H9 (cell line): ENCODE results near the gene TRIM2. TPM values are rescaled to one million over a fixed set of nuclear protein-coding genes. Genes with fewer than 3 reads are reported as not detected.

Source experiments
- DNase-seq: peaks from one replicate; pipeline ENCODE4 v3.0.0-alpha.2; 2017
- H2AFZ ChIP-seq: one replicate; pipeline ENCODE4 v1.6.1; 2013; ENCODE audit warnings: mild to moderate bottlenecking, low read length, control low read depth, moderate library complexity
- H2AK5ac ChIP-seq: 2 replicates; pipeline ENCODE4 v1.6.1; 2013; ENCODE audit warnings: low read length, control low read depth, mixed read lengths; ENCODE audit not compliant: insufficient read length
- H2BK120ac ChIP-seq: one replicate; pipeline ENCODE4 v1.6.1; 2013; ENCODE audit warnings: low read depth, mild to moderate bottlenecking, low read length, control low read depth, inconsistent platforms; ENCODE audit not compliant: poor library complexity, severe bottlenecking
- H2BK12ac ChIP-seq: 2 replicates; pipeline ENCODE4 v1.6.1; 2013; ENCODE audit warnings: low read length, control low read depth, mixed read lengths, low read depth; ENCODE audit not compliant: insufficient read length
- H2BK15ac ChIP-seq: 2 replicates; pipeline ENCODE4 v1.6.1; 2013; ENCODE audit warnings: low read depth, low read length, control low read depth
- H2BK20ac ChIP-seq: one replicate; pipeline ENCODE4 v1.6.1; 2013; ENCODE audit warnings: low read depth, mild to moderate bottlenecking, low read length, control low read depth, inconsistent platforms; ENCODE audit not compliant: poor library complexity, severe bottlenecking
- H2BK5ac ChIP-seq: 2 replicates; pipeline ENCODE4 v1.6.1; 2013; ENCODE audit warnings: low read length, control low read depth, mixed read lengths; ENCODE audit not compliant: insufficient read length
- H3K14ac ChIP-seq: 2 replicates; pipeline ENCODE4 v1.6.1; 2013; ENCODE audit warnings: low read length, control low read depth; ENCODE audit not compliant: insufficient read depth
- H3K18ac ChIP-seq: 2 replicates; pipeline ENCODE4 v1.6.1; 2013; ENCODE audit warnings: low read depth, mild to moderate bottlenecking, mixed read lengths, low read length, control low read depth; ENCODE audit not compliant: insufficient read length
- H3K23ac ChIP-seq: 2 replicates; pipeline ENCODE4 v1.6.1; 2013; ENCODE audit warnings: low read length, control low read depth, mixed read lengths, low read depth; ENCODE audit not compliant: insufficient read length
- H3K23me2 ChIP-seq: 2 replicates; pipeline ENCODE4 v1.6.1; 2013; ENCODE audit warnings: low read depth, mild to moderate bottlenecking, mixed read lengths, low read length, control low read depth; ENCODE audit not compliant: insufficient read length, poor library complexity, severe bottlenecking
- H3K27ac ChIP-seq: 2 replicates; pipeline ENCODE4 v1.5.1; 2013; ENCODE audit warnings: low read length, control low read depth, mixed read lengths, low read depth; ENCODE audit not compliant: insufficient read length
- H3K27me3 ChIP-seq: 2 replicates; pipeline ENCODE4 v1.6.1; 2013; ENCODE audit warnings: low read length, control low read depth, inconsistent platforms; ENCODE audit not compliant: insufficient read depth
- H3K4ac ChIP-seq: 2 replicates; pipeline ENCODE4 v1.6.1; 2013; ENCODE audit warnings: low read depth, mild to moderate bottlenecking, control low read depth, inconsistent platforms, low read length, moderate library complexity
- H3K4me1 ChIP-seq: 2 replicates; pipeline ENCODE4 v1.6.1; 2013; ENCODE audit warnings: low read length, control low read depth, inconsistent platforms; ENCODE audit not compliant: insufficient read depth
- H3K4me2 ChIP-seq: 2 replicates; pipeline ENCODE4 v1.6.1; 2013; ENCODE audit warnings: low read length, control low read depth, mixed read lengths; ENCODE audit not compliant: insufficient read length, insufficient read depth
- H3K56ac ChIP-seq: 2 replicates; pipeline ENCODE4 v1.6.1; 2013; ENCODE audit warnings: low read depth, mild to moderate bottlenecking, mixed read lengths, low read length, control low read depth; ENCODE audit not compliant: insufficient read length
- H3K79me1 ChIP-seq: 2 replicates; pipeline ENCODE4 v1.6.1; 2013; ENCODE audit warnings: low read depth, mild to moderate bottlenecking, moderate library complexity, low read length, control low read depth, inconsistent platforms; ENCODE audit not compliant: insufficient read depth, poor library complexity, severe bottlenecking
- H3K79me2 ChIP-seq: 2 replicates; pipeline ENCODE4 v1.6.1; 2013; ENCODE audit warnings: low read length, control low read depth, inconsistent platforms; ENCODE audit not compliant: insufficient read depth
- H3K9ac ChIP-seq: 2 replicates; pipeline ENCODE4 v1.6.1; 2013; ENCODE audit warnings: low read length, control low read depth, mixed read lengths; ENCODE audit not compliant: insufficient read length; ENCODE audit errors: extremely low read depth
- H3K9me3 ChIP-seq: one replicate; pipeline ENCODE4 v1.6.1; 2013; ENCODE audit warnings: low read depth, low read length, inconsistent platforms; ENCODE audit not compliant: control insufficient read depth
- H3T11ph ChIP-seq: one replicate; pipeline ENCODE4 v1.6.1; 2013; ENCODE audit warnings: mild to moderate bottlenecking, low read length, control low read depth, inconsistent platforms
- H4K20me1 ChIP-seq: one replicate; pipeline ENCODE4 v1.6.1; 2013; ENCODE audit not compliant: control insufficient read depth, insufficient read length, insufficient read depth
- H4K5ac ChIP-seq: 2 replicates; pipeline ENCODE4 v1.6.1; 2013; ENCODE audit warnings: low read depth, mild to moderate bottlenecking, mixed read lengths, low read length, control low read depth; ENCODE audit not compliant: insufficient read length
- H4K8ac ChIP-seq: replicated peaks from 2 replicates; pipeline ENCODE4 v1.6.1; 2013; ENCODE audit warnings: low read length, control low read depth, mixed read lengths, low read depth; ENCODE audit not compliant: insufficient read length
- H4K91ac ChIP-seq: 2 replicates; pipeline ENCODE4 v1.6.1; 2013; ENCODE audit warnings: low read depth, mild to moderate bottlenecking, moderate library complexity, mixed read lengths, low read length, control low read depth; ENCODE audit not compliant: insufficient read length
- H3K27ac Mint-ChIP-seq, 3 experiments: 2 replicates in 2 of 3; 3 replicates in 1 of 3; pipeline ENCODE4 v1.8.0; 2020 to 2021; ENCODE audit warnings: mixed read lengths in 3 of 3, mild to moderate bottlenecking in 1 of 3, moderate library complexity in 1 of 3
- H3K27me3 Mint-ChIP-seq: 2 replicates; pipeline ENCODE4 v1.8.0; 2021; ENCODE audit warnings: low read depth, mild to moderate bottlenecking, moderate library complexity, mixed read lengths
- H3K36me3 Mint-ChIP-seq, 3 experiments: 2 replicates in 2 of 3; 3 replicates in 1 of 3; pipeline ENCODE4 v1.8.0; 2020 to 2021; ENCODE audit warnings: low read depth in 3 of 3, mixed read lengths in 3 of 3; ENCODE audit not compliant: insufficient read depth in 1 of 3
- H3K4me1 Mint-ChIP-seq, 2 experiments: 2 replicates each; pipeline ENCODE4 v1.8.0; 2020; ENCODE audit warnings: mixed read lengths in 2 of 2
- H3K4me3 Mint-ChIP-seq, 2 experiments: 2 replicates in 1 of 2; 3 replicates in 1 of 2; pipeline ENCODE4 v1.8.0; 2020 to 2021; ENCODE audit warnings: mild to moderate bottlenecking in 2 of 2, mixed read lengths in 2 of 2, moderate library complexity in 1 of 2
- H3K9me3 Mint-ChIP-seq, 2 experiments: 2 replicates in 1 of 2; 3 replicates in 1 of 2; pipeline ENCODE4 v1.8.0; 2020; ENCODE audit warnings: mild to moderate bottlenecking in 2 of 2, mixed read lengths in 2 of 2, moderate library complexity in 1 of 2
- WGBS: extraction: QIAGEN DNeasy Blood & Tissue Kit; methylation state at CpG from one replicate; pipeline ENCODE4 v1.1.7; 2013; ENCODE audit warnings: missing lambda C conversion rate, low lambda C conversion rate, mixed read lengths; ENCODE audit not compliant: insufficient read length; ENCODE audit errors: extremely low coverage; 5-methylcytosine and 5-hydroxymethylcytosine counted together
- total RNA-seq: library from RNA; stranded (reverse); gene quantifications from 2 replicates; pipeline ENCODE4 v1.2.1, GENCODE V29; 2021
- TF ChIP-seq, protein P1 (sequence below): fragments of 200-600 bp; sonication (generic); conservative IDR thresholded peaks from 3 replicates; pipeline ENCODE4 v1.8.0; 2021; ENCODE audit warnings: antibody characterized with exemption, mild to moderate bottlenecking

The TRIM2 gene
- total RNA-seq, 1 experiment from 2014 or later: 28.9 TPM

DNA sequence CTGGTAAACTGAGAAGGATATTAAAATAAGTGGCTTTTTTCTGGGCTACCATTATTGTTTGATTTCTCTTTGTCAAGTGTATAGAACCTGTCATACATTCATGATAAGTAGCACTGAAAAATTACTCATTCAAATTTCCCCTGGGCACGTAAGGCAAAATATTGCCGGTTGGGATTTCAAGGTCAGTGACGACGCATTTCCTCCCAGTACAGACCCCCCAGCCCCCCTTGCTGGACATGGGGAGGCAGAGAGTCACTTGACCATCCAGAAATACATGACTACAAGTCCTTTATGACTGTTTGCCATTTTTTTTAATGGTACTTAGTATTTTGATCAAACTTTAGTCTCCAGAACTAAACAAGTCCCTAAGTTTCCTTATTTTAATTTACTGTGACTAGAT, 133.4 kb downstream of the TRIM2 start:
- no peaks in the 10 kb centered on the region for H3K79me1 ChIP-seq
- H2BK15ac ChIP-seq: no peak overlapping the region
- H2AK5ac ChIP-seq: no peak overlapping the region
- H3K9ac ChIP-seq: no peak overlapping the region
- H3K14ac ChIP-seq: no peak overlapping the region
- H3K27ac ChIP-seq: no peak overlapping the region
- H3K23me2 ChIP-seq: no peaks in the 10 kb centered on the region
- no peak overlapping the region for H4K5ac ChIP-seq
- H2BK5ac ChIP-seq: no peak overlapping the region
- H3T11ph ChIP-seq: no peak overlapping the region
- no peak overlapping the region for H2BK12ac ChIP-seq
- no peaks in the 10 kb centered on the region for H3K79me2 ChIP-seq
- H2BK120ac ChIP-seq: no peak overlapping the region
- Mint-ChIP-seq H3K36me3 (peaks cover 0 to 5% (median 4%) of the 10 kb centered on the region in 3 experiments; a peak in 4 of 7 replicates), H3K4me1 (peaks cover 15 to 19% of the 10 kb centered on the region in 2 experiments), H3K27ac (no peak overlapping the region; a peak in 2 of 7 replicates), H3K27me3 (no peaks in the 10 kb centered on the region), H3K4me3 (no peak overlapping the region), H3K9me3 (no peaks in the 10 kb centered on the region)
- H3K4me1 ChIP-seq: no peaks in the 10 kb centered on the region
- H2BK20ac ChIP-seq: no peak overlapping the region
- no peak overlapping the region for H3K18ac ChIP-seq
- no peak overlapping the region for H3K4me2 ChIP-seq
- no peaks in the 10 kb centered on the region for H3K27me3 ChIP-seq
- H4K8ac ChIP-seq: no peak overlapping the region
- no peak overlapping the region for H2AFZ ChIP-seq
- H3K56ac ChIP-seq: no peak overlapping the region
- no peaks in the 10 kb centered on the region for H4K20me1 ChIP-seq
- H3K23ac ChIP-seq: no peak overlapping the region
- no peak overlapping the region for H3K4ac ChIP-seq
- H3K9me3 ChIP-seq: no peaks in the 10 kb centered on the region
- no peak for DNase-seq
- no peak overlapping the region for H4K91ac ChIP-seq
- TF ChIP-seq, protein P1, sequence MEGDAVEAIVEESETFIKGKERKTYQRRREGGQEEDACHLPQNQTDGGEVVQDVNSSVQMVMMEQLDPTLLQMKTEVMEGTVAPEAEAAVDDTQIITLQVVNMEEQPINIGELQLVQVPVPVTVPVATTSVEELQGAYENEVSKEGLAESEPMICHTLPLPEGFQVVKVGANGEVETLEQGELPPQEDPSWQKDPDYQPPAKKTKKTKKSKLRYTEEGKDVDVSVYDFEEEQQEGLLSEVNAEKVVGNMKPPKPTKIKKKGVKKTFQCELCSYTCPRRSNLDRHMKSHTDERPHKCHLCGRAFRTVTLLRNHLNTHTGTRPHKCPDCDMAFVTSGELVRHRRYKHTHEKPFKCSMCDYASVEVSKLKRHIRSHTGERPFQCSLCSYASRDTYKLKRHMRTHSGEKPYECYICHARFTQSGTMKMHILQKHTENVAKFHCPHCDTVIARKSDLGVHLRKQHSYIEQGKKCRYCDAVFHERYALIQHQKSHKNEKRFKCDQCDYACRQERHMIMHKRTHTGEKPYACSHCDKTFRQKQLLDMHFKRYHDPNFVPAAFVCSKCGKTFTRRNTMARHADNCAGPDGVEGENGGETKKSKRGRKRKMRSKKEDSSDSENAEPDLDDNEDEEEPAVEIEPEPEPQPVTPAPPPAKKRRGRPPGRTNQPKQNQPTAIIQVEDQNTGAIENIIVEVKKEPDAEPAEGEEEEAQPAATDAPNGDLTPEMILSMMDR: no peak
- WGBS: no CpG with 5 or more reads among the region's 4 CpGs
